Activated T-cell treated with anti-CD3 and anti-CD28 coated beads, Interleukin-2, amount 50 U/mL, for 48 hours (primary cell): ENCODE results near the gene PJA1.

Source experiments
- DNase-seq, 2 experiments: peaks; one replicate each; pipeline ENCODE4 v3.0.0-alpha.2; 2020

The PJA1 gene

DNA sequence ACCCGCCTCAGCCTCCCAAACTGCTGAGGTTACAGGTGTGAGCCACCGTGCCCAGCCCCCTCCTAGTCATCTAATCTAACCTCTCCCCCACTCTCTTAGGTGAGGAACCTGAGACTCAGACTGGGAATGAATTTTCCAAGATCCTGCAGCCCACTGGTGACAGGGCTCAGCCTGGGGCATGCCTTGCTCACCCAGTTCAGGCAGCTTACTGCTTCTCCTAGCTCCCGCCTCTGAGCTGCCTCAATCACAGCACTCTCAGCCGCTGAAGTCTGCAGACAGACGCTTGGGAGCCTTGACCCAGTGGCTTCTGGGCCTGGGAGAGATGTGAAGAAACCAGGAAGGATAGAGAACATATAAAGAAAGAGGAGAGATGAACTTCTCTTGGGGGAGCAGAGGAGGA is 24.4 kb downstream of the PJA1 start:
- DNase-seq: no peak

DNA sequence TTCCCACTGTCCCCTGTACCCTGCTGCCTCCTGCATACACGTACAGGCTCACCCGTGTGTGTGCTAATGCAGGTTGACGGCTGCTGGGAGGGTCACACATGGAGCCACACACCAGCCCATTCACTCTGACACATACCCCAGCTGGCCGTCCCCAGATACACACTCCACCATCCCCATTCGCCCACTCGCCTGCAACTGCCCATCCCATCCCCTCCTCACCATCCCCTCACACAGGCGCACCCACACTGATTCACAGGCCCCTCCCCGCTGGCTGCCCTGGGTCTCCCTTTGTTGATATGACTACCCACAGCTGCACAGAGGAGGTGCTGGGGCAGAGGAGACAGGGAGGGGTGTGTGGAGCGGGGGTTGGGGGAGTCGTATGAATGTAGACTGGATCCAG is 25.7 kb downstream of the PJA1 start:
- DNase-seq: no peak

DNA sequence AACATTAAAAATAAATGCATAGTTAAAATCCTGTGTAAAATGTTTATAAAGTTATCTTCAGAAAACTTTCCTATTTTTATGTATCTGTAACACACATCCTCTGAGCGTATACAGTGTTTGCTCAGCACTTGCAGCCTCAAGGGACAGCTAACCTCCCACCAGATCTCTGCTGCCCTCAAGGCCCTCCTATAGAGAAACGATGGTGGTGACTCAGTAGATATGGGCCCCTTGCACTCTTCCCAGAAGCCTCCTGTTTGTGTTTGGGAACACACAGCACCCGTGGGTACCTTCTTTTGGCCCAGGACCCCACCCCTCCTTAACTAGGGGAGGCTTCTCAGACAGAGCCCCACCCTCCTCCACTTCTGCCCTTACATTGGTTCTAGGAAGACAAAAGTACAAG is 26.7 kb downstream of the PJA1 start:
- no peak for DNase-seq

DNA sequence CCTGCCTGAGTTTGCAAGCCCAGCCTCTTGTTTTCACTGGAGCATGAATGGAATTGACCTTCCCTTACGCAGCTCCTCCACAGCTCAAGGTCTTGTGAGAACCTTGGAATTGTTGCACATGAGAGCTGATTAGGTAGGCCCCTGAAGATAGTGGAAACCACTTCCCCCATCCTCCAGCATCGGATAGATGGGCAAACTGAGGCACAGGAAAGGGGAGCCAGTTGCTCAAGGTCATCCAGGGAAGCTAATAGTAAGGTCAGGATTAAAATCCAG is 27.2 kb downstream of the PJA1 start:
- DNase-seq: no peak

DNA sequence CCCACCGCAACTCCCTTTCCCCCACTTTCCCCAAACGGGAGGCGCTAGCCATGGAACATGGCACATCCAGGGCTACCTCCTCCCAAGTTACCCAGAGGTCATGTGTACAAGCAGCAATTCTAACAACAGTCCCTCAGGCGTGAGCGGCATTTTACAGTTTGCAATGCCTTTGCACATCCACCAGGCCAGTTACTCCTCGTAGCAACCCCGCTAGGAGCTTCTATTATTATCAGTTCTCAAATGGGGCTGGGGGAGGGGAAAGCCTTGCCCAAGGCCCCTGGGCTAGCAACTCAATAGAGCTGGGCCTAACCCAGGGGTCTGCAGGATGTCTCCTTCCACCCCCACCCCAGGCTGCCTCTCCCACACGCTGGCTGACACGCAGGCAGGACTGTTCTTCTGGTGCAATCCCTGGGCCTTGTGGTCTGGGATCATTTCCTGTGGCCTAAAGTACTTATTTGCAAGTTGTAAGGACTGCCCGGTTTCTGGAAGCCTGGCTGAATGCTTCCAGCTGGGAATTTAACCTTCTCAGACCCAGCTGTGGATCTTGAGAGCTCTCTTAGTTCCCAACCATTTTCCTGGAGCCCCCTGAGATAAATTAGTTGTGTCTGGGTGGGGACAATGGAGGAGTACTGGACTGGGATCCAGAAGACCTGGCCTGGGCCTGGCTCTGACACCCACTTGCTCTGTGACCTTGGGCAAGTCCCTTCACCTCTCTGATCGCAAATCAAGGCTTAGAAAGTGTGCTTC is 27.7 kb downstream of the PJA1 start:
- no peak for DNase-seq

DNA sequence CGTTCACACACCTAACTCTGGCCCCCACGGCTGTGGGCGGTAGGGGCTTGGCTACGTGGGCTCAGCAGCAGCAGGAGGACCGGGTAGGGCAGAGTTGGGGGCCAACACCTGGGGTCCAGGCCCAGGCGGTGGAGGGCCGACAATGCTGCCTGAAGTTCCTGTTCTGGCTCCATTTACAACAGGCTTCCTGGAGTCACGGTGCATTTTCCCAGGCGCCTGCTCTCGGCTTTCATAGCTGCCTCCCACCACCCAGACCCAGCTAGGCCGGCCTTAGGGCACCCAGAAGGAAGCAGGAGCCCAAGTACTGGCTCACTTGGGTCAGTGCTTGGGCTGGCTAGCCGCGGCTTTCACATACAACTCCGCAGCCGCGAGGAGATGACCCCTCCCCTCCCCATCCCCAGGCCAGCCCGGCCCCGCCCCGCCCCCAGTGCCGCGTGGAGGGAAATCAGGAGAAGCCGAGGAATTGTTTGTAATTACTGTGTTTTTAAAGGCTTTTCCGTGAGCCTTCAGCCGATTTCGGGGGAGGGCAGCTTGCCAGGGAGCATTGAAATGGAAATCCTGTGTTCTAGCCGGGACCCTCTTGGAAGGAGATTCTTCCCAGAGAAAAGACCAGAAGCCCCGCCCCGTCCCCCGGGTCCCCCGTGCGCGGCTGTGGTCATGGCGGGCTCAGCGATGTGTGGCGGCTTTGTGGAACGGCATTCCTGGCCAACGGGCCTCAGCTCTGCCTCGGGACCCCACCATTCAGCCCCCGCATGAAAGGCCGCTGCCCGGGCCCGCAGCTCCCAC is 28.5 kb downstream of the PJA1 start:
- DNase-seq: no peak

DNA sequence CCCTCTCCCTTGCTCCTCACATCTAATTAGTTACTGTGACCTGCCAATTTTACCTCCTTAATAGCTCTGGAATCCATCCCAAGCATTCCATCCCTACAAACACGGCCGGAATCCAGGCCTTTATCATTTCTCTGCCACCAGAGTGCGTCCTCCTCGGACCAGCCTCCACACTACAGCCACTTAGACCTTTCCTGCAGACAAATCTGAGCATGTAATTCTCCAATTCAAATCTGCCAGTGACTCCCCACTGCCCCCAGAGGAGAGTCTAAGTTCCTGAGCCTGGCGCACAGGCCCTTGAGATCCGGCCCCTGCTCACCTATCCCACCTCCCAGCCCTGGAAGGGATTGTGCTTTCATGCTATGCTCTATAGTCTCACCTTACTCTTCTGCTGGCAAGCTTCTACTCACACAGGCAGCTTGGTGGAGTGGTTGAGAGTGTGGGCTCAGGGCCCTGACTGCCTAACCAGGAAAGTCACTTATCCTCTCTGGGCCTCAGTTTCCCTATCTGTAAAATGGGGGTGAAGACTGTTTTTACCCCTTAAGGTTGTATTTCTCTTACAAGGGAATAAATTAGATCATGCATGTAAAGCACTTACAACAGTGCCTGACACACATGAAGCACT is 31.2 kb downstream of the PJA1 start:
- no peak for DNase-seq

DNA sequence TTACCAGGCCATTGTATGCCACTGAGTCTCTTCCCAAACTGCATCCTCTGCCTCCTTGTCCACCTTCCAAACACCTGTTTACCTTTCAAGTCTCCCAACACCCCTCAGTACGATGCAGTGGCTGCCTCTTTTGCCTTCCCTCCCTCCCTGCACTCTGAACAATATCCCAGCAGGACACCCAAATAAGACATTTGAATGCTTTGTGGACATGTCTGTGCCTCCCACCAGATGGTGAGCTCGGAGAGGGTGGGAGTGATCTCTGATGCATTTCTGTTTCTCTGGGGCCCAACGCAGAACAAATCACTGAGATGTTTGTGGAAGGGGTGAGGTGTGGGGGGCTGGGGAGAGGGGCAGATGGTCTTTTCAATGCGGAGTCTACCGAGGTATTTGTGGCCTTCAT is 33.4 kb downstream of the PJA1 start:
- no peak for DNase-seq

DNA sequence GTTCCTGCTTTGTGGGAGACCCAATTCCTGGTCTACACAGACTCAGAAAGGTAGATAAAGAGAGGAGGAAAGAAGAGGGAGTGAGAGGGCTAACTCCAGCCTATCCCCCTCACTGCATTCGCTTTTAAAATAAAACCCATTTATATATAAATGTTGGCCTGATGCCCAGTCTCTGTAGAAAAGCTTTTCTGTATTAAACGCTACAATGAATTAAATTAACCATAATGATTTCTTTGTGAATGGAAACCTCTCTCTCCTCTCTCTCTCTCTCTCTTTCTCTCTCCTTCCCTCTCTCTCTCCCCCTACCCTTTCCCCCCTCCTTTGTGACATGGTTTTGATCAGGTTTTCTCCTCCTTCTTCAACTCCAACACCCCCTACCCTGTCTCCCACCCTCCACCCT is 34.8 kb downstream of the PJA1 start:
- DNase-seq: no peak

DNA sequence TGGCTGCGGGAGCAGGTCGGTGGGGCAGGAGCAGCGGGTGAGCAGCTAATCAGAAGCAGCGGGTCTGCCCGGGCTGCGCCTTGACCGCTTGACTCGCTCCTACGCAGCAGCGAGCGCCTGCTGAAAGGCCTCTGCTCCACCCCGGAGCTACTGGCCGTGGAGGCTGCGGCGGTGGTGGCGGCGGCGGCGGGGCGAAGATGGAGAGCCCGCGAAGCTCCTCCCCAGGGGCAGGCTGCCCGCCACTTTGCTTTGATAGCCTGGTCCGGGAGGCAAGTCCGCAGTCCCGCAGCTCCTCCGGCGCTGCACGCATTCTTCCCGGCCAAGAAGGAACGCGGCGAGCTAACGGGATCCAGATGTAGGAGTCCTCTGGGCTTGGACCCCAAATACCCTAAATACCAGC is 36.7 kb downstream of the PJA1 start:
- DNase-seq: no peak

DNA sequence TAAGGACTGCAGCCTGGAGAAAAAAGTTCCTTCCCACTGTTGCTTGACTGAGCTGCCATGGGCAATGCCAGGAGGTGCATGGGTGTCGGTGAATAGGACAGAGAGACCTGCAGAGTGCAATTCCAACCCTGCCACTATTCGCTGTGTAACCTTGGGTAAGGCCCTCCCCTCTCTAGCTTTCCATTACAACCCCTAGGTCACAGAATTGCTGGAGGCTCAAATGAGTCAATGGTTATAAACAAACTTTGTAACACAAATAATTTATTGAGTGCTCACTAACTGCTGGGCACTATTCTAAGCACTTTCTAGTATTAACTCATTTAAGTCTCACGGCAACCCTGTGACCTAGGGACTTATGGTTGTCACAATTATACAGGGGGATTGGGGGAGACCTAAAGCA is 37.8 kb downstream of the PJA1 start:
- DNase-seq: no peak

DNA sequence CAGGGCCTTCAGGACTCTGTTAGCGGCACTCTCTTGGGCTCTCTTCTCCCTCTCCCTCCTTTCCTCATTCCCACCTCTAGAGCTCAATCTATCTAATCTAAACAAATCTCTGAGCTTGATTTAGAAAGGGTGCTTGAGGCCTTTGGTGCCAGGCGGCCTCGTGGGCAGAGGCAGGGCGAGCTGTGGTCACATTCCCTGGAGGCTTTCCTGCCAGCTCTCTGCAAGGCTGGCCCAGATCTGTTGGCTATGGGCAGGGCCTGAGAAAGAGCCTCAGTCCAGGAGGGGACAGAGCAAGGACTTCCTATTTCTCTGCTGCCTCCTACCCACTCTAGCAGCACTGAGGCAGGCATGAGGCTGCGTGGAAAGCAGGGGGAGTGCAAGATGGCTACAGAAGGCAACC is 38.6 kb downstream of the PJA1 start:
- DNase-seq: no peak

DNA sequence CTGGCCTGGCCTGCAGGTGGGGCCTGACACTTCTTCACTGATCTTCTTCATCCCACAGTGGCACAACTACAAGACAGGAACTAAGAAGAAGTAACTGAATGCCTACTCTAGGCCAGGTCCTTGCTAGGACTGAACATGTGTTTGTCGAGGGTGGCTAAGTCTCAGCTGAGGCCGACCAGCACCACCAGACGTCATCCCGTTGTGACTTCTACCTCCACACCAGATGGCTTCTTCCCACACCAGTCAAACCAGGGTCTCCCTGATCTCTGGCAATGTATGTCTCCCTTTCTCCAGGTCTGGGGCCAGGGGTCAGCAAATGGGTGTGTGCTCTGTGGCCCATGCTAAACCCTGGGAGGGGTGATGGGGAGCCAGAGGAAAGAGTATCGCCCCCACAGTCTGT is 40.2 kb downstream of the PJA1 start:
- DNase-seq: no peak

DNA sequence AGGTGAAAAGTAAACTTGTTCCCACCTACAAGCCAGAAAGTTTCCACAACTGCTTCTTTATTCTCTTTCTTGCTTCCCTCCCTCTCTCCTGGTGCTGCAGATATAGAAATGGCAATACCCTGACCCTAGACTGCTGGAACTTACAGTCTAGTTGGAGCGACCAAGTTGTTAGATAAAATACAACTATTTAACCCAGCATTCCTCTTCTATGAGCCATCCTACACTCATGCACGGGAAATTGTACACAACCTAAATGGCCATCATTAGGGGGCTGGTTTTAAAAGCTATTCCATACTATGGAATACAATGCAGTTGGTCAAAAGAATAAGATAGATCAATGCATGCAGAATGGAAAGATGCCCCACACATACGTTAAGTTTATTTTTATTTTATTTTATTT is 41.1 kb downstream of the PJA1 start:
- DNase-seq: no peak

DNA sequence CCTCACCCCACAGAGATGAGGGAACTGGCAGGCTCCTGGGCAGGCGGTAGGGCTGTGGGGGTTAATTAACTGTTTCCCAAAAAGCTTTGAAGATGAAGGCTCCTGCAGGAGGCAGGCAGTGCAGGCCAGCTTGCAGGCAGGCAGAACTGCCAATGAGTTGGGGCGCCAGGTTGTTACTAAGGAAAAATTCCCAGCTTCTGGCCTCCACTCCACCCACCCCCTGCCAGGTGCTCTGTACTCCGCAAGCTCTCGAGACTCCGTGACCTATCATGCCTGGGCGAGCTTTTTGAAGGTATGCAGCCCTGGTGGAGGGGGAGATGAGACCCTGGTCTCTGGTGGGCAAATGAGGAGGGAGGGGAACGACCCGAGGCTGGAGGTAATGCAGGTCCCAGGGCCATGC is 41.8 kb downstream of the PJA1 start:
- no peak for DNase-seq

DNA sequence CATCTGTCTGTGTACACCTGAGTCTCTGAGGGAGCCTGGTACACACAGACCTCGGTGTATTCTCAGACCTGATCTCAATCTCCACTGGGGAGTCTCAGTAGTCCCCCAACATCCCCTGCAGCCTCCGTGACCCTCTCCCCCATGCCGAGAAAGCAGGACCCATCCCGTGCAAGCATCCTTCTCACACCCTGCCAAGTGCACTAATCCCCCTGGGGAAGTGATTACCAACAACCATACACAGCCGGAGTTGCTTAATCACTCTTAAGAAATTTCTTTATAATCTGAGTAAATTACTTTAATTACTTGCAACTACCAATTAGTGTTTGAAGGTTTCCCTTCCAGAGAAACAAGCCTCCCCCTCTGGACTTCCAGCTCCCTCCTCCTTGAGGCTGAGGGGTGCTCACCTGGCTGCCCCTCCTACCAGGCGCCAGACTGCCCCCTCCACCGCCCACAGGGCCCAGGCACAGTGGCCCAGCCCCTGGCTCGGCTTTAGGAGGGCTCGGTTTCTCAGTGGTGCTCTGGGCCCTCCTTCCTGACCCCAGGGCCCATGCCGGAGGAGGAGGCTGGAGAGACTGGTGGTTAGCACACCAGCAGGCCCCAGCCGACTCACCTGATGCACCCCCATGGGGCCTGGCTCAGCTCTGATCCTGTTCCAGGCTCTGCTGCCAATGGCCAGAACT is 43.8 kb downstream of the PJA1 start:
- no peak for DNase-seq

DNA sequence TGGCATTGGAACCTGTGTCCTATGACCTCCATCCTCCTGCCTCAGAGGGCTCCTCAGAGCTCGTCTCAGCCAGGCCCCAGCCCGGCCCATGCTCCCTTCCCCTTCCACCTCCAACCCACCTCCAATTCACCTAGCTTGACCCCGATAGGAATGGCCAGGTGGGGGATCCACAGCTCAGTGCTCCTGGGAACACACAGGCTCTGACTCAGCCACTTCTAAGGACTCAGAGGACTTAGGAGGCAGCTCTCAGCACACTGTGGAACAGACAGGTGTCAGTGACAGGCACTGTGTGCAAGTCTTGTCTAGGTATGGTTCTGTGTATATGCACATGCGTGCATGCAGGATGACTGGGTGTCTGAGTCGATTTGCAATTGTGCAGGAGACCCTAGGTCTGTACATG is 44.8 kb downstream of the PJA1 start:
- DNase-seq: no peak

DNA sequence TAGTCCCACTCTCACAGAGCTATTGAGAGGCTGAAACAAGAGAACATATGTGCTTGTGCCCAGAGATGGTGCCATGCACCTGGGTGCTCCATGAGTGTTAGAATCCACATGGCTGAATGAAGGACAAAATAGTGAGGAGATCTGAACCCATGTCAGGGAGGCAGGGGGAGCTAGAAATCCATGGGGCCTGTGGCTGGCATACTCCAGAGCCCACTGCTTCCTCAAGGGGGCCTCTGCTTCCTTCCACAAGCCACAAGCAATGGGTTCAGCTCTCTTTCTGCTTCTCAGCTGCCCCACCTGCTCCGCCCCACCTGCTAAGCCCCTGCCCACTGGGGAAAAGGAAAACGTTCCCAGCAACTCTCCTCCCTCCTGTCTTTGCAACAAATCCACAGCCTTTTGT is 46.1 kb downstream of the PJA1 start:
- DNase-seq: no peak

DNA sequence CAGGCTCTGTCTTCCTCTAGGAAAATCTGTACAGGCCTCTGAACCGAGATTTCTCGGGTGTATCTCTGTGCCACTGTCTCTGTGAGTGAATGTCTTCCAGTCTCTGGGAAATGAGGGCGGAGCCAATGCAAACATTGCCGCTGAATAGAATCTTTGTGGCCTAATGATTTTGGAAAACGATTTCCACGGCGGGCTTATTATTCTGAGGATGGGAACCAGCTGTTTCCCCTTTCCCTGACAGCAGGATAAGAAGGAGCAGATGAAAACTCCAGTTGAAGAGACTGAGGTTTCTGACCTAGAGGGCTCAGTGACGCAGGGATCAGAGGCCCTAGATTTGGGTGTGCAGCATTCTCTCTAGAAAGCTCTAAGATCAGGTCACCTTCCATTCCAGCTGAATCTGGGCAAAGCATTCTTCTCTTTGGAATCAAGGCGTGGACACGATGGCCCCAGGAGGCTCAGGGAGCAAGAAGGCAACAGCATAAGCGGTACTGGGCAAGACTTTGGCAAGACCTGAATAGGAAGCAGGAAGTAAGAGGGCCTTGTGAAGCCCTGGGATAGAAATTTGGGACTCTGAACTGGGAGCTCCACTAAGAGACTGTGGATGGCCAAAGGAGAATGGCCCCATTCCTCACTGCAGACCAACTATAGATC is 47.3 kb downstream of the PJA1 start:
- no peak for DNase-seq

DNA sequence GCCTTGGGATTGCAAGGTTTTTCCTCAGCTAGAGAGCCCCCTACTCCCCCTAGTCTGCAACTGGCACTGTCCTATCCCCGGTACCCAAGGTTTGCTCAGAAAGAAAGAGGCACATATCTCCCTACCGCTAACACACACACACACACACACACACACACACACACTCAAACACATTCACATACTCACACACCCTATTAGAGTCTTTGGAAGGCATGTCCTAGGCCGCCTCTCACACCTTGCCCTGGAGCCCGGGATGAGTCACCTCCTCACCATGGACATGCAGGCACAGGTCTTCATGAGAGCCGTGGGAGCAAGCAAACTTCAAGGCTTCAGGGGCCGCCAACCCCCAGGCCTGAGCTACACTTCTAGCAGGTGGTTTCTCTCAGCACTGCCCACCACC is 49.2 kb downstream of the PJA1 start:
- no peak for DNase-seq

DNA sequence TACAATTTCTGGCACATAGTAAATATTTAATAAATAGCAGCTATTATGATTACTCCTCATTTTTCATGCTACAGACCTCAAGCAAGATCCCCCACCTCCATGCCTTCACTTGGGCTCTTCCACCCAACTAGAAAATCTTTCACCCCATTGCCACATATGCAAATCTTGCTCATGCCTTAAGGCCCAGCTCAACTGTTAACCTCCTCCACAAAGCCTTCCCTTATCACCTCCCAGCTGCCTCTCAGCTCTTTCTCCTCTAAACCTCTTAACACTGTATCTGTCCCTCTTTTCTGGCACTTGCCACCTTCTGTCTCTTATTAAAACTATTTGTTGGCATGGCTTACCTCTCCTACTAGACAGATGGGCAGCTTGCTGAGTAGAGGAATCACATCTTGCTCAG is 51.5 kb downstream of the PJA1 start:
- no peak for DNase-seq
